Activated T-cell treated with anti-CD3 and anti-CD28 coated beads, Interleukin-2, amount 50 U/mL, for 4 hours (primary cell): ENCODE data around the gene KRTAP19-4. TPM values are rescaled to one million over a fixed set of nuclear protein-coding genes. Genes with fewer than 3 reads are reported as not detected.
"Not testable (repeated sequence)": the region's sequence is repeated elsewhere in the genome, so short reads cannot be mapped to it uniquely, and the experiment has no call there.

ENCODE experiments used
- ATAC-seq, 2 donors: fragments of 200-7000 bp; cut with Tn5 transposase; one replicate each; pipeline ENCODE4 v1.10.0; 2021
- DNase-seq: peaks from one replicate; pipeline ENCODE4 v3.0.0-alpha.2; 2020
- H3K27me3 Mint-ChIP-seq: one replicate; pipeline ENCODE4 v1.8.0; 2021; ENCODE audit warnings: low read depth, mixed read lengths
- H3K36me3 Mint-ChIP-seq: one replicate; pipeline ENCODE4 v1.8.0; 2022; ENCODE audit warnings: mixed read lengths; ENCODE audit not compliant: insufficient read depth
- H3K4me1 Mint-ChIP-seq: one replicate; pipeline ENCODE4 v1.8.0; 2021; ENCODE audit warnings: low read depth, mixed read lengths
- H3K4me3 Mint-ChIP-seq: one replicate; pipeline ENCODE4 v1.8.0; 2021; ENCODE audit warnings: mild to moderate bottlenecking, moderate library complexity, mixed read lengths
- H3K9me3 Mint-ChIP-seq: one replicate; pipeline ENCODE4 v1.8.0; 2021; ENCODE audit warnings: mixed read lengths
- total RNA-seq, 3 donors: library from RNA; stranded (reverse); gene quantifications; one replicate each; pipeline ENCODE4 v1.2.1, GENCODE V29; 2021

Gene KRTAP19-4
- not detected for total RNA-seq

- Mint-ChIP-seq H3K4me3 (no peak within 1 kb of the TSS), H3K27me3 (no peaks in the 10 kb centered on the region), H3K4me1 (no peaks in the 10 kb centered on the region), H3K36me3 (no peaks in the 10 kb centered on the region), H3K9me3 (no peaks in the 10 kb centered on the region)
- ATAC-seq: no peak
- no peak for DNase-seq
Observed at GRCh38 chr21:30497065-30497464, at the start of gene KRTAP19-4. TSS of gene KRTAP19-4 (minus strand) at chr21:30497165. CDS start at chr21:30497110, 55 bp downstream.

GRCh38 chr21:30541764-30542163 is 44.8 kb upstream of the KRTAP19-4 start, which contains the start of gene KRTAP19-6:
TSS of gene KRTAP19-6 (minus strand) at chr21:30541864. CDS start at chr21:30541833, 31 bp downstream.
- no peak for DNase-seq
- H3K27me3 Mint-ChIP-seq: no peaks in the 10 kb centered on the region
- no peaks in the 10 kb centered on the region for H3K4me1 Mint-ChIP-seq

GRCh38 chr21:30518876-30519275 is 21.9 kb upstream of the KRTAP19-4 start:
- Mint-ChIP-seq H3K9me3 (no peaks in the 10 kb centered on the region), H3K27me3 (no peaks in the 10 kb centered on the region), H3K36me3 (no peaks in the 10 kb centered on the region), H3K4me3 (no peak overlapping the region), H3K4me1 (no peaks in the 10 kb centered on the region)
- DNase-seq (no peak), ATAC-seq (no peak)

More at GRCh38 chr21:30541764-30542163, 44.8 kb upstream of the KRTAP19-4 start, which contains the start of gene KRTAP19-6:
- H3K4me3 Mint-ChIP-seq: no peak within 1 kb of the TSS
- ATAC-seq: no peak
- no peaks in the 10 kb centered on the region for H3K36me3 Mint-ChIP-seq
- peaks cover 4% of the 10 kb centered on the region for H3K9me3 Mint-ChIP-seq

- DNase-seq: no peak
- H3K27me3 Mint-ChIP-seq: no peaks in the 10 kb centered on the region
- no peak for ATAC-seq
- H3K4me1 Mint-ChIP-seq: no peaks in the 10 kb centered on the region
- no peaks in the 10 kb centered on the region for H3K9me3 Mint-ChIP-seq
- H3K4me3 Mint-ChIP-seq: no peak overlapping the region
- no peaks in the 10 kb centered on the region for H3K36me3 Mint-ChIP-seq
Observed at GRCh38 chr21:30515681-30516080, 18.7 kb upstream of the KRTAP19-4 start.

- not testable (repeated sequence) for H3K27me3 Mint-ChIP-seq, H3K9me3 Mint-ChIP-seq, H3K4me3 Mint-ChIP-seq, DNase-seq, H3K4me1 Mint-ChIP-seq, H3K36me3 Mint-ChIP-seq, ATAC-seq
Observed at GRCh38 chr21:30505621-30506205, 8.7 kb upstream of the KRTAP19-4 start.

- DNase-seq (no peak), ATAC-seq (no peak)
- Mint-ChIP-seq H3K4me3 (no peak within 1 kb of the TSS), H3K36me3 (no peaks in the 10 kb centered on the region), H3K4me1 (no peaks in the 10 kb centered on the region), H3K9me3 (no peaks in the 10 kb centered on the region), H3K27me3 (no peaks in the 10 kb centered on the region)
Observed at GRCh38 chr21:30502041-30502440, 5.1 kb upstream of the KRTAP19-4 start, which contains the start of gene KRTAP19-5. TSS of gene KRTAP19-5 (minus strand) at chr21:30502141. CDS start at chr21:30502090, 51 bp downstream.

GRCh38 chr21:30491963-30492428 is 5.0 kb downstream of the KRTAP19-4 start, which contains the start of gene KRTAP19-3:
TSS of gene KRTAP19-3 (minus strand) at chr21:30492013. CDS start at chr21:30491957, 56 bp downstream.
- peaks cover 1% of the 10 kb centered on the region for H3K9me3 Mint-ChIP-seq
- no peaks in the 10 kb centered on the region for H3K36me3 Mint-ChIP-seq
- no peak within 1 kb of the TSS for H3K4me3 Mint-ChIP-seq
- ATAC-seq: no peak
- no peak for DNase-seq
- no peaks in the 10 kb centered on the region for H3K27me3 Mint-ChIP-seq
- no peaks in the 10 kb centered on the region for H3K4me1 Mint-ChIP-seq

- no peaks in the 10 kb centered on the region for H3K4me1 Mint-ChIP-seq
- H3K9me3 Mint-ChIP-seq: peaks cover 13% of the 10 kb centered on the region
- H3K27me3 Mint-ChIP-seq: no peaks in the 10 kb centered on the region
- ATAC-seq: no peak
- no peak within 1 kb of the TSS for H3K4me3 Mint-ChIP-seq
- no peak for DNase-seq
- H3K36me3 Mint-ChIP-seq: no peaks in the 10 kb centered on the region
Observed at GRCh38 chr21:30487336-30487735, 9.6 kb downstream of the KRTAP19-4 start, which contains the start of gene KRTAP19-2. TSS of gene KRTAP19-2 (minus strand) at chr21:30487436. CDS start at chr21:30487348, 88 bp downstream.

- Mint-ChIP-seq H3K4me3 (no peak overlapping the region), H3K4me1 (no peaks in the 10 kb centered on the region), H3K36me3 (no peaks in the 10 kb centered on the region), H3K9me3 (peaks cover 13% of the 10 kb centered on the region), H3K27me3 (no peaks in the 10 kb centered on the region)
- DNase-seq (no peak), ATAC-seq (no peak)
Observed at GRCh38 chr21:30486180-30486579, 10.8 kb downstream of the KRTAP19-4 start.

- Mint-ChIP-seq H3K36me3 (no peaks in the 10 kb centered on the region), H3K27me3 (no peaks in the 10 kb centered on the region), H3K4me1 (no peaks in the 10 kb centered on the region), H3K9me3 (peaks cover 13% of the 10 kb centered on the region), H3K4me3 (no peak overlapping the region)
- DNase-seq (no peak), ATAC-seq (no peak)
Observed at GRCh38 chr21:30482130-30482529, 14.8 kb downstream of the KRTAP19-4 start.

GRCh38 chr21:30480145-30480544 is 16.8 kb downstream of the KRTAP19-4 start, which contains the start of gene KRTAP19-1:
TSS of gene KRTAP19-1 (minus strand) at chr21:30480367. CDS start at chr21:30480317, 50 bp downstream.
- Mint-ChIP-seq H3K4me3 (no peak within 1 kb of the TSS), H3K9me3 (no peaks in the 10 kb centered on the region), H3K27me3 (peaks cover under 1% of the 10 kb centered on the region), H3K4me1 (no peaks in the 10 kb centered on the region), H3K36me3 (no peaks in the 10 kb centered on the region)
- no peak for DNase-seq
- no peak for ATAC-seq

GRCh38 chr21:30479259-30479658 is 17.7 kb downstream of the KRTAP19-4 start:
- DNase-seq: no peak
- Mint-ChIP-seq H3K36me3 (no peaks in the 10 kb centered on the region), H3K4me3 (no peak overlapping the region), H3K9me3 (no peaks in the 10 kb centered on the region), H3K27me3 (peaks cover 2% of the 10 kb centered on the region), H3K4me1 (no peaks in the 10 kb centered on the region)
- ATAC-seq: no peak

- no peaks in the 10 kb centered on the region for H3K4me1 Mint-ChIP-seq
- H3K4me3 Mint-ChIP-seq: no peak overlapping the region
- H3K27me3 Mint-ChIP-seq: peaks cover 3% of the 10 kb centered on the region
- no peaks in the 10 kb centered on the region for H3K9me3 Mint-ChIP-seq
- DNase-seq: no peak
- no peak for ATAC-seq
- no peaks in the 10 kb centered on the region for H3K36me3 Mint-ChIP-seq
Observed at GRCh38 chr21:30478004-30478403, 19.0 kb downstream of the KRTAP19-4 start.

GRCh38 chr21:30468900-30469714 is 27.9 kb downstream of the KRTAP19-4 start:
- DNase-seq: no peak
- H3K4me3 Mint-ChIP-seq: no peak overlapping the region
- H3K4me1 Mint-ChIP-seq: no peaks in the 10 kb centered on the region
- H3K36me3 Mint-ChIP-seq: no peaks in the 10 kb centered on the region
- ATAC-seq: no peak
- H3K27me3 Mint-ChIP-seq: peaks cover 4% of the 10 kb centered on the region
- peaks cover 3% of the 10 kb centered on the region for H3K9me3 Mint-ChIP-seq
